Left ventricle myocardium inferior (tissue), 1 donor: ENCODE measurements around the gene TCP10L. TPM values are rescaled to one million over a fixed set of nuclear protein-coding genes. Genes with fewer than 3 reads are reported as not detected.

Source experiments
- DNase-seq: peaks from one replicate; pipeline ENCODE4 v3.0.0-alpha.2; 2020
- H3K27ac ChIP-seq: fragments of 200-600 bp; replicated peaks from 2 replicates; pipeline ENCODE4 v1.8.0; 2021
- H3K27me3 ChIP-seq: fragments of 200-600 bp; 2 replicates; pipeline ENCODE4 v1.8.0; 2021; ENCODE audit warnings: low read depth
- H3K36me3 ChIP-seq: fragments of 200-600 bp; 2 replicates; pipeline ENCODE4 v1.8.0; 2021
- H3K4me1 ChIP-seq: fragments of 200-600 bp; 2 replicates; pipeline ENCODE4 v1.8.0; 2021
- H3K4me3 ChIP-seq: fragments of 200-600 bp; 2 replicates; pipeline ENCODE4 v1.8.0; 2021; ENCODE audit warnings: mild to moderate bottlenecking, moderate library complexity
- H3K9me3 ChIP-seq: fragments of 200-600 bp; replicated peaks from 2 replicates; pipeline ENCODE4 v1.8.0; 2021
- CTCF ChIP-seq: fragments of 200-600 bp; IDR thresholded peaks from 2 replicates; pipeline ENCODE4 v1.8.0; 2021; ENCODE audit warnings: antibody characterized with exemption, mild to moderate bottlenecking, borderline replicate concordance
- intact Hi-C: fragments of 100-400 bp; cut with micrococcal nuclease; formaldehyde crosslinking; loops from one replicate; pipeline ENCODE4 v1.11.0; 2022
- total RNA-seq: library from RNA; stranded (reverse); fragmentation: NEBNext Ultra II Directional; extraction: Animal tissue kit (Norgen Biotek cat#: 25700); gene quantifications from one replicate; pipeline ENCODE4 v1.2.1, GENCODE V29; 2021
- donor health status: DM: no; HTN: yes; CAD: no; lungs with severe emphysema.

The TCP10L gene
- total RNA-seq, 1 donor from 2014 or later, result 3.0 TPM

GRCh38 chr21:32578107-32578691, 7.1 kb downstream of the TCP10L start:
- no peak for TF ChIP-seq CTCF
- no peak overlapping the region for H3K27ac ChIP-seq
- no peaks in the 10 kb centered on the region for H3K27me3 ChIP-seq
- H3K36me3 ChIP-seq, result peaks cover 16% of the 10 kb centered on the region
- DNase-seq, result no peak
- no peak overlapping the region for H3K4me3 ChIP-seq
- H3K4me1 ChIP-seq, result no peaks in the 10 kb centered on the region
- H3K9me3 ChIP-seq, result no peaks in the 10 kb centered on the region
- intact Hi-C loops, result no loop called here

DNA sequence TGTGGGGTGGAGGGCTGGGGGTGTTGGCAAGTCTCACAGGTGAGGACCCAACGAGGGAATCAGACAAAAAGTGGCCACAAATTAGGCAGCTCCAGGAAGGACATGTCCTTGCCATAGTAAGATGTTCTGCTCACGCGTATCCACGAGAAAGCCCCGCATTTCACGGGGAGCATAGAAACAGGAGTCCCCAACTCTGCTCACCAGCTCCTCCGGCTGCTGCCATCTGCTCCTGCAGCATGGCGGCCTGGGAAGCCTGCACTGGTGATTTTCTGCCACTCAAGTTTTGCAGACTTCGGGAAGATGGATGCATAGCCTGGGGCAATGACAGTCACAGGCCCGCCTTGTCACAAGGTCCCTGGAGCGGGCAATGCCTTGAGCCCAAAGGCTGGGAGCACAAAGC, 9.3 kb downstream of the TCP10L start:
- no peaks in the 10 kb centered on the region for H3K27me3 ChIP-seq
- H3K4me3 ChIP-seq, result no peak overlapping the region
- no peaks in the 10 kb centered on the region for H3K4me1 ChIP-seq
- TF ChIP-seq CTCF, result no peak
- H3K9me3 ChIP-seq, result no peaks in the 10 kb centered on the region
- intact Hi-C loops, result no loop called here
- H3K36me3 ChIP-seq, result peaks cover 16% of the 10 kb centered on the region
- no peak overlapping the region for H3K27ac ChIP-seq
- no peak for DNase-seq

- intact Hi-C loops, result no loop called here
Measured at GRCh38 chr21:32574946-32575925, 10.1 kb downstream of the TCP10L start.

GRCh38 chr21:32572574-32573420, 12.5 kb downstream of the TCP10L start:
- no peaks in the 10 kb centered on the region for H3K9me3 ChIP-seq
- DNase-seq, result no peak
- no peak overlapping the region for H3K4me3 ChIP-seq
- peaks cover 12% of the 10 kb centered on the region for H3K36me3 ChIP-seq
- no peak overlapping the region for H3K27ac ChIP-seq
- H3K27me3 ChIP-seq, result no peaks in the 10 kb centered on the region
- TF ChIP-seq CTCF, result no peak
- intact Hi-C loops, result no loop called here
- H3K4me1 ChIP-seq, result peaks cover 18% of the 10 kb centered on the region

More at GRCh38 chr21:32574946-32575925, 10.1 kb downstream of the TCP10L start:
- Histone ChIP-seq H3K4me3 (no peak overlapping the region), H3K27me3 (no peaks in the 10 kb centered on the region), H3K9me3 (no peaks in the 10 kb centered on the region), H3K27ac (no peak overlapping the region), H3K4me1 (no peaks in the 10 kb centered on the region), H3K36me3 (peaks cover 16% of the 10 kb centered on the region)
- DNase-seq, result no peak
- TF ChIP-seq CTCF, result no peak

DNA sequence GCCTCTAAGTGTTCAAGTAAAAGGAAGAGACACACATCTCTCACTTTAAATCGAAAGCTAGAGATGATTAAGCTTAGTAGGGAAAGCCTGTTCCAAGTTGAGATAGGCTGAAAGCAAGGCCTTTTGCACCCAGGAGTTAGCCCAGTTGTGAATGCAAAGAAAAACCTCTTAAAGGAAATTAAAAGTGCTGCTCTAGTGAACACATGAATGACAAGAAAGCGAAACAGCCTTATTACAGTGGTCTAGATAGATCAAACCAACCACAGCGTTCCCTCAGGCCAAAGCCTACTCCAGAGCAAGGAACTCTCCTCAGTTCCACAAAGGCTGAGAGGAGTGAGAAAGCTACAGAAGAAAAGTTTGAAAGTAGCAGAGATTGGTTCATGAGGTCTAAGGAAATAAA, 14.9 kb downstream of the TCP10L start:
- peaks cover 18% of the 10 kb centered on the region for H3K4me1 ChIP-seq
- intact Hi-C loops, result no loop called here
- DNase-seq, result no peak

More for the DNA sequence above, 14.9 kb downstream of the TCP10L start:
- Histone ChIP-seq H3K9me3 (no peaks in the 10 kb centered on the region), H3K27ac (no peak overlapping the region), H3K36me3 (no peaks in the 10 kb centered on the region), H3K4me3 (no peak overlapping the region), H3K27me3 (no peaks in the 10 kb centered on the region)
- no peak for TF ChIP-seq CTCF
